Upper lobe of right lung (tissue), 1 donor: ENCODE measurements around the gene VANGL2. TPM values are rescaled to one million over a fixed set of nuclear protein-coding genes. Genes with fewer than 3 reads are reported as not detected.
A peak's percentile ranks its signal among the peaks of the same experiment; 100 is the strongest.

Source experiments
- ATAC-seq: fragments of 200-7000 bp; cut with Tn5 transposase; one replicate; pipeline ENCODE4 v1.9.1; 2020; ENCODE audit warnings: mild to moderate bottlenecking, moderate library complexity
- DNase-seq: peaks from one replicate; pipeline ENCODE4 v3.0.0-alpha.2; 2020
- H3K27ac ChIP-seq: fragments of 200-600 bp; one replicate; pipeline ENCODE4 v1.8.0; 2022
- H3K27me3 ChIP-seq: fragments of 200-600 bp; one replicate; pipeline ENCODE4 v1.8.0; 2022; ENCODE audit warnings: mild to moderate bottlenecking
- H3K36me3 ChIP-seq: fragments of 200-600 bp; one replicate; pipeline ENCODE4 v1.8.0; 2022
- H3K4me1 ChIP-seq: fragments of 200-600 bp; one replicate; pipeline ENCODE4 v1.8.0; 2022
- H3K4me3 ChIP-seq: fragments of 200-600 bp; one replicate; pipeline ENCODE4 v1.8.0; 2022; ENCODE audit warnings: mild to moderate bottlenecking
- H3K9me3 ChIP-seq: fragments of 200-600 bp; one replicate; pipeline ENCODE4 v1.8.0; 2022
- CTCF ChIP-seq: fragments of 200-600 bp; IDR thresholded peaks from one replicate; pipeline ENCODE4 v1.8.0; 2022; ENCODE audit warnings: antibody characterized with exemption
- intact Hi-C: fragments of 100-400 bp; cut with DNase I; formaldehyde crosslinking; loops from one replicate; pipeline ENCODE4 v1.11.0; 2022
- total RNA-seq: library from RNA; stranded (reverse); fragmentation: NEBNext Ultra II Directional; extraction: Animal tissue kit (Norgen Biotek cat#: 25700); gene quantifications from one replicate; pipeline ENCODE4 v1.2.1, GENCODE V29; 2021
- donor health status: DM: no; HTN: yes; CAD: no; lungs with severe emphysema.

Gene VANGL2
- total RNA-seq, 1 donor from 2014 or later: 6.3 TPM

DNA sequence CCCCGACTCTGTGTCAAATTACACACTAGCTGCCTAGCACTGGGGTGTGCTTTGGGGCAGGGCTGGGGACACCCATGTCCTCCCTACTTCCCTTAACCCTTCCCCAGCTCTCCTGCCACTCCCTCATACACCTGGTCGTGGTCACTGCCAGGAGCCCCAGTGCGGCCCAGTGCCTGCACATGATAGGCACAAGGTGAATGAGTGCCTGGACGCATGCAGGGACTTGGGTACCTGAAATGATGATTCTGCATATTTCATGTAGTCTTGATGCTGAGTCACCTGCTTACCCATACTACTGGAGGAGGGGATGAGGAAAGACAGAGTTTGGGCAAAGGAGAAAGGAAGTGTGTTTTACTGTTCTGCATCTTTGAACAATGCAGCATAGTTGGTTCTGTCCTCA is 1.5 kb upstream of the VANGL2 start:
- DNase-seq (no peak), ATAC-seq (no peak)
- intact Hi-C loops: no loop called here
- Histone ChIP-seq H3K27ac (no peak overlapping the region), H3K27me3 (peaks cover 15% of the 10 kb centered on the region), H3K4me3 (no peak overlapping the region), H3K4me1 (no peaks in the 10 kb centered on the region), H3K9me3 (no peaks in the 10 kb centered on the region), H3K36me3 (no peaks in the 10 kb centered on the region)
- TF ChIP-seq CTCF: no peak

DNA sequence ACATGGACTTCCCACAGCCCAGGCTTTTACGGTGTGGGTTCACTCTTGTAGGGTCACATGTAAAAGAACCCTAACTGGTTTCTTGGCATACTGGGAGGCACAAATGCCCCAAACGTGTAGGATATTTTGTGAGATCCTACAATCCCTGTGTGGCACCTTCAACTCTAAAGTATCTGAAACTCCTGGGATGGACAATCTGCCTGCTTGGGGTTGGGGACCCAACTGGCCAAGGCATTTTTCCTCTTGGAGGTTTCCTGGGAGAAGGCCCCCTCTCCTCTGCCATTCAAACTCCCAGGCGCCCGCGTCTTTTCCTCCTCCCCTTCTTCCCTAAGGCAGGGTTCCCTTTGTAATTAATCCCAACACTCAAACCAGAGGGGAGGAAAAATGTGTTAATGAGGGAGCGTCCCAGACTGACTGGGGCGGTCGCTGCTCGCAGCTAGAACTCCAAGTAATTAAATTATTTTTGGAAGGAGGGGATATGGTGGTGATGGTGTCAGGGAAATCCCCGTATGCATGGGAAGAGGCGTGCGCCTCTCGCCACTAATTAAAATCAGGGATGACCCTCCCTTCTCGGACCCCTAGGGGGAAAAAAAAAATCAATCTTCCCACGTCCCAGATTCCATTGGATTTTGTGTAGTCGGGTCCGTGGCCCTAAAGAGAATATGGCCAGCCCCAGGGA is 681 bp upstream of the VANGL2 start:
- ATAC-seq (no peak), DNase-seq (no peak)
- H3K27ac ChIP-seq: no peak overlapping the region
- H3K36me3 ChIP-seq: no peaks in the 10 kb centered on the region
- TF ChIP-seq CTCF: no peak
- intact Hi-C loops: no loop called here
- H3K4me1 ChIP-seq: no peaks in the 10 kb centered on the region
- peak overlapping the region; percentile 63 for H3K4me3 ChIP-seq
- H3K27me3 ChIP-seq: peaks cover 15% of the 10 kb centered on the region
- no peaks in the 10 kb centered on the region for H3K9me3 ChIP-seq

DNA sequence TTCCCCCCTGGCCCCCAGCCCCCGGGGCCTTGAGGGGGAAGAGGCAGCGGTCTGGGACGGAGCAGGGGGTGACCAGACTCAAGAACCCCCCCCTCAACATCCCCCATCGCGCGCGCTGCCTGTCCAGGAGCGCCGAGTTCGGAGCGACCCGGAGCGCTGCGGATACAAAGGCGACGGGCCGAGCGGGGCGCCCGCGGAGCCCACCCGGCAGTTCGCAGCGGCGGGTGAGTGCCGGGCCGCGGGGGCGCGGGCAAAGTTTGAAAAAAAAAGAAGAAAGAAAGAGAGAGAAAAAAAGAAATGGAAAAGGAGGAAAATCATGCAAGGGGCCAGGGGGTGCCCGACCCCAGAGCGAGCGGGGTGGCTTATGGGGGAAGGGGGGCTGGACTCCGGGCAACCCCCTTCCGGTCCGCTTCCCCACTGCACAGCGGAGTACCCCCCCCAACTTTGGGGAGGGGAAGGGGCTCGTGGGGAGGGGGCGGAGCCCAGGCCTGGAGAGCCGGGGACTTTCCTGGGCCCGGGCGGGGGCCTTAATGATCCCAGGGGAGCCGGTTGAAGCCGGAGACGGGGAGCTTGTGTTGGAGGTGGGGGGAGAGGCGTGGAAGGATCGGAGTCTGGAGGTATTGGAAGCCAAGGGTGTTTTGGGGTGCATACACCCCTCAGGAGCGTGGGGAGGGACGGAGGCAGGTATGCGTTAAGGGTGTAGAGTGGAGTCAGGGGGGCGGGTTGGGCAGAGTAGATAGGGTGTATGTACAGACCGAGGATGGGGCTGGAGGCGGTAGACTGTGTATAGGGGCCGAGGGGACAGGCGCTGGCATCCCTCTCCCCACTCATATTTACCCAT is 502 bp downstream of the VANGL2 start:
- intact Hi-C loops: no loop called here
- H3K9me3 ChIP-seq: no peaks in the 10 kb centered on the region
- DNase-seq: no peak

DNA sequence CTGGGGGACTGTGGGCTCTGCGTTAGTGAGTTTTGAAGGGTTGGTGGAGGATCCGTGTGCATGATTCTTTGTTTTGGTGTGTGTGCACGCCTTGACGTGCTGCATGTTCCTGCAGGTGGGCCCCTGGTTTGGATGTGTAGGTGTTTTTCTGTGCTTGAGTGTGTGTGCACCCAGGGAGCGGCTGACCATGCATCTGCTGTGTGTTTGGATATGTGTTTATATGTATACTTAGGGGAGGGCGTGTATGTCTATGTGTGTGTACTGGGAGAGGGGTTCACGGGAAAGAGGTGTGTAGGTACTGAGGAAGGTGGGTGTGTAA is 1.1 kb downstream of the VANGL2 start:
- Histone ChIP-seq H3K4me1 (no peaks in the 10 kb centered on the region), H3K27ac (no peak overlapping the region), H3K36me3 (no peaks in the 10 kb centered on the region), H3K9me3 (no peaks in the 10 kb centered on the region), H3K27me3 (peaks cover 15% of the 10 kb centered on the region), H3K4me3 (peak overlapping the region; percentile 63)
- DNase-seq: no peak
- intact Hi-C loops: no loop called here
- ATAC-seq: no peak
- no peak for TF ChIP-seq CTCF

More for the DNA sequence above, 502 bp downstream of the VANGL2 start:
- peaks cover 15% of the 10 kb centered on the region for H3K27me3 ChIP-seq
- TF ChIP-seq CTCF: no peak
- H3K4me3 ChIP-seq: peak overlapping the region; percentile 63
- H3K27ac ChIP-seq: no peak overlapping the region
- no peaks in the 10 kb centered on the region for H3K4me1 ChIP-seq
- H3K36me3 ChIP-seq: no peaks in the 10 kb centered on the region
- ATAC-seq: peak; percentile 14

- no peaks in the 10 kb centered on the region for H3K9me3 ChIP-seq
- no peak overlapping the region for H3K27ac ChIP-seq
- intact Hi-C loops: no loop called here
- peaks cover 15% of the 10 kb centered on the region for H3K27me3 ChIP-seq
- ATAC-seq (no peak), DNase-seq (no peak)
- TF ChIP-seq CTCF: no peak
- H3K4me1 ChIP-seq: no peaks in the 10 kb centered on the region
- H3K36me3 ChIP-seq: no peaks in the 10 kb centered on the region
- H3K4me3 ChIP-seq: peak overlapping the region; percentile 63
Observed at GRCh38 chr1:160402001-160402795, 1.8 kb downstream of the VANGL2 start.
